DMS 273 treated with DMSO at 0.1 percent for 48 hours (cell line): ENCODE results near the gene ITGA4.

Experiments
- DNase-seq: peaks from one replicate; lab custom pipeline; 2025; lab: John Stamatoyannopoulos, UW

ITGA4 gene

DNA sequence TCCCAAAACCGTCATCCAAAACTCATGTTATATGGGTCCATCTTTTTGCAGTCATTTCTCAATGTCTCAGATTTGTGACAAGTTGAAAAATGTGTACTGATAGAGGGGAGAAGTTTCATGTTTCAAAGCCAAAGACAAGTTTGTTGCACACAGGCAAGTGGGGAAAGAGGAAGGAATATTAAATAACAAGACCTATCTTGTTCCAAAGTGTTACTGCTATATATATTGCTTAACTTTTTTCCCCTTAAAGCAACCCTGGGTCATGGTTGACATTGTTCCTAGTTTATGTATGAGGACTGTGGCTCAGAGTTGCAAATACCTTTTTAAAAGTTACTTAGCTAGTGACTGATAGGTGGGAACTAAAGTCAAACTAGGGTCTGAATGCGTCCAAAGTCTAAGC is 1.7 kb downstream of the ITGA4 start:
- no peak for DNase-seq

DNA sequence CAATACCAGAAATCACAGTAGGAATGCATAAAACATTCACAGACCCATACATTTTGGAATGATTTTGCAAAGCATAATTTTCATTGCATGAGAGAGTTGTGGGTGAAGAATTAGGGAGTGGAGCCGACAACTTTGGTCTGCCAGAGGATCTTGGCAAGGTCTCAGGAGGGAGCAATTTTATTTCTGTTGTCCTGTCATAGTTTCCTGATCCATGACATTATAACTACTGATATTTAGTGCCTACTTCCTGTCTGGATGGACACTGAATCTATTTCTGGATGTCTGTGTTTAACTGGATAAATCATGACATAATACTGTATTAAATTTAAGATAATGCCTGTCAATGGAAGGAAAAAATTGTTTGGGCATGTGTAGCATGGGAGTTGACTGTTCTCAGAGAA is 2.4 kb downstream of the ITGA4 start:
- DNase-seq: no peak

DNA sequence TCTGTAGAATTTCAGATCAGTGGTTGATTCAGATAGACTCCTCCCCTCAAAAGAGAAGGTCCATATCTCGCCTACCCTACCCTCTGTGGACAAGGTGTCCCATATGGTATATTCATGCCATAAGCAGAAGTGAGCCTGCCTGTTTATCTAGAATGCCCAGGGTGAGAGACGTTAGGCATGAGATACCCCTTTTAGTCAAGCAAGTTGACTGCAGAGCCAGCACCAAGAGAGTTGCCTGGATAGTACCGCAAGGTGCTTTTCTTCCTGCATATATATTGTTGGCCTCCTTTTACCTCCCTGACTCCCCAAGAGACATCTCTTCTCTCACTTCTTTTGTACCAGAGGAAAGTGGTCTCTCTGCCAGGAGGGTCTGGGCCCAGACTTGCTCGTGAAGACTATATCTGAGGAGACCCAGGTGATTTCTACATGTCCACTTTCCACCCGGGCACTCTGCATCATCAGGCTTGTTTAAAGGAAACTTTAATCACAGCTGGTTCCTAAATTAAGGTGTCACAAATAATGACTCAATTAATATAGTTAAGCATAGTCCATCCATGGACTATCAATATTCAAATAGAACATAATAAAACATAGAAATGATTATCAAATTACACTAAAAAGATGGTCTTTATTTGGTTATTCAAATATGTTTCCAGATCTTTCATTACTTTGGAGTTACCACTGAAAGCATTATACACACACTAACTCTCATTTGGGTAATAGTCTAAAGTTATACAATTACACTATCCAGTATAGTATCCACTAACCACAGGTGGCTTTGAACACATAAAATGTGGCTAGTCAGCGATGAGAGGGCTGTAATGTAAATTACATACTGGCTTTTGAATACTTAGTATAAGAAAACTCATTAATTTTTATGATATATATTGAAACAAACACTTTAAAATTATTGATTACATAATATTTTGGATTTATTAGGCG is 4.1 kb downstream of the ITGA4 start:
- no peak for DNase-seq

DNA sequence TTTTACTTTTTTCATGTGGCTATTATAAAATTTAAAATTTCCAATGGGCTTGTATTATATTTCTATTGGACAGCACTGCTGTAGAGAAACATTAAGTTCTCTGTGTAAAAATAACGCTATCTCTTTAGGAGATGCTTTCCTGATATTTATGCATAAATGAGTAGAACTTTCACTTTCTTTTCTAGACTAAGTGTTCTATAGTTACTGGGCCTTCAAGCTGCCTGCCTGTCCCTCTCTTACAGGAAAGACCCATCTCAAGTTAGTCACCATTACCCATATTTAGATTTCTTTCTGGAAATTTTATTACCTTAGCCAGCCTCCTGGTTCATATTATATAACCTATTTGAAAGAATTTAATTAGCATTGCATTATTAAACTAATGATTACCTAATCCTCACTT is 4.8 kb downstream of the ITGA4 start:
- no peak for DNase-seq

DNA sequence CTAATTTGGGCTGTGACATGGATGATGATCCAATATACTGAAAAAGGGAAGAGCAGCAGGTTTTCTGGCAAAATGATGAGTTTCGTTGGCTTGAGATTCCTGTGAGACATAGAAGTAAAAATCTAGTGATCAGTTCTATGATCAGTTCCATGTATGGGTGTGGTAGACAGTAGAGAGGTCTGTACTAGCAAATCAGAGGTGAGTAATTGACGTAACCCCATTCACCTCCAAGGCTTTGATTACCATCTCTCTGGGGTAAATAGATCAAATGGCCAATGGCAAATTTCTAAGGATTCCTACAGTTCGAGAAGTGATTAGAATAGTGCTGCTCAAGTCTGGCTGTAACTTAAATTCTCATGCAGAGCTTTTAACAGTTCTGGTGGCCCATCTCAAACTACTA is 6.4 kb downstream of the ITGA4 start:
- no peak for DNase-seq

DNA sequence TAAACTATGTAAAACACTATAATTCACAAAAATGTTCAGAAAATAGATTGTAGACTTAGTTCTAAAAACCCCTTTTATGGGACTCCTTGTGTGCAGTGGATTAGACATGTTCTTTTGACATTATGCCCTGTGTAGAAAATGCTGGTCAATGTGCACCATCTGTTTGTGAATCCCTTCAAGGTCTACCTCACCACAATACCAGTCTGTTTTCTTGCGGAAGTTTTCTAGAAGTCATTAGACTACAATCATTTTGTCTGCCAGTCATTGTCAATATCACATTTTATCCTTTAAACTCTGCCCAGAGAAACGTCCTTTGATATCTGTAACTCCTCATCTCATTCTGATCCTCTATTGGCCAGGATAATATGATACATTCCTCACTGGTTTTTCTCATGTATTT is 7.8 kb downstream of the ITGA4 start:
- DNase-seq: no peak

DNA sequence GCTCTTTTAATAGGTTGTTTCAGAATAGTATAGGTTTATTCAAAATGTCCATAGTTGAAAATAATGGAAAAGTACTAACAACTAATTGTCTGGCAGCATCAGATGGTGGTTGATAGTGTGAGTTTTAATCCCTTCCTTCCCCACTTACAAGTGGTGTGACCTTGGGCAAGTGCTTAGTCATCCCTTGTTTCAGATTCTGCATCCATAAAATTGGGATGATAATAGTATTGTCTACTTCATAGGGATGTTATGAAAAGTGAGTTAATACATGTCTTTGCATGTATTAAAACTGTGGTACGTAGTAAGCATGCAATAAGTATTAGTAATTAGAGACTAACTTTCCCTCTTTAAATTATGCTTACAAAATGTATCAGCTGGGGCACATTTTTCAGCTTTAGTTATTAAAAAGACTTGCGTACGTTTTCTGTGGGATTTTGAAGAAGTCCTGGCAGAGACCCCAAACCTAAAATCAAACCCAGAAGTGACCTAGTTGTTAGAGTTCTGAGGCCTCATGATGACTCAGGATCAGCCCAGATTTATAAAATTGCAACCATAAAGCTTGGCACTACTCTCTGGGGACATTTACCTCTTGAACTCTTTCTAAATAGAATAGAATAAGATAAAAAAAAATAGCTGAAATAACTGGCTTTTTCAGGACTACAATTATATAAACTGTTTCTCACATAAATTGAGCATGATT is 8.6 kb downstream of the ITGA4 start:
- no peak for DNase-seq

DNA sequence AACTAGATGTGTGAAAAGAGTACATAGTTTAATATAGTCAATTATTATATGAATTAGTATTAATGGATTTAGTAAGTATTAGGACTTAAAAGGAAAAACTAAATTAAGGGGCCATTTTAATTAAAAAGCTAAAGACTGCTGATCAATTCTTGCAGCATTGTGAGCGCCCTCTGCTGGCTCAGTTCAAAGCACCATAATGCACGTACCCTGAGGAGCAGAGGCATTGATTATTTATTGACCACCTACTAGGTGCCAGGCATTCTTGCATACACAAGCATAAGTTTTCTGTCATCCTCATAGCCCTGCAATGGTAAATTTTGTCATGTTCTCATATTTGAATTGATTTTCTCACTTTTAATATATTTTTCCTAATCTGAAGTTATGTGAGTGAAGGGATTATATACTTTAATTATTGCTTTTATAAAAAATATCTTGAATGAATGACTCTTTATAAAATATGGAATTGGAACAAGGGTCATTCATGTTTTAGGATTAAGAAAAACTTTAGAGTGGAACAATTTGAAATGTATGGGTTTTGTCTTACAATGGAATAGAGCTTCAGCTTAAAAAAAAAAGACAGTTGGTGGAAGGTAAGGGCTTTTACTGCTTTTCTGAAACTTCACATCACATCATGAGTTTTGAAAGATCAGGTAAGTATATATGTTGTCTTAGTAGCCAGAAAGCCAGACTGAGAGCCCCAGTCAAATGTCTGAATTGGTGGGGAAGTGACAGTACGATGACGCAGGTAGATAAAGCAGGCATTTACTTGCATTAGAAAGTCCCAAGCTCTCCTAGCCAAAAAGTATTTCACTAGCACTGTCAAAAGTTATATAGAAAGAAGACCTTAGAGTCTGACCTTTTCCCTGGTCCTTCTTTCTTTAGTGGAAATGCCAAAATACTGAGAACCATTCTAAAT is 9.7 kb downstream of the ITGA4 start:
- DNase-seq: no peak

DNA sequence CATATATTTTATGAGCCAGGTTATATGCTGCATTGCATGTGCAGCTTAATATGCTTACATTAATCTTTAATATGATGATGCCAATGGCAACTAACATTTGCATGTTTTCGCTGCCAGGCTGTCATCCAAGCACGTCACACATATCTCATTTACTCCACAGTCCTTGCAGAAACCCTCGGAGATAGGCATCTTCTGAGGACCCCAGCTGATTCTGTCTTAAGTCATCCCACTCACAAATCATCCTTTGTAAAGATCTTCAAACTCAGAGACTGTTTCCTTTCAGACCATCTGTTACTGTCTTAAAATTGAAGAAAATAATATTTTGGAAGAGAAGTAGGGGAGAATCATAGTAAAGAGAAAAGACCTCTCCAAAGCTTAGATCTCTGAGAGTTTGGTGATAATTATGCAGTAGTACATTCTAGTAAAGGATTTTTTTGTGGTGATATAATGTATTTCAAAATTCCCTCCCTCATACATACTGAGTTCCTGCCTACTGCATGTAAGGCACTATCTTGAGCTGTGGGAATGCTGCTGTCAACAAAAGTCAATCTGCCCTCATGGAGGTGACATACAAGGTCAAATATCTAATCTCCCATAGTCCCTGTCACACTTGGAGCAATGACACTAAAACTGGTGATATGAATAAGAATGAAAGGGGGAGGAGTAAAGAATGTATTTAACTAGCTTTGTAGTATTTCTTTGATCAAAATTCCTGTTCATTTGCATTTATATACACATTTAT is 11.0 kb downstream of the ITGA4 start:
- no peak for DNase-seq

DNA sequence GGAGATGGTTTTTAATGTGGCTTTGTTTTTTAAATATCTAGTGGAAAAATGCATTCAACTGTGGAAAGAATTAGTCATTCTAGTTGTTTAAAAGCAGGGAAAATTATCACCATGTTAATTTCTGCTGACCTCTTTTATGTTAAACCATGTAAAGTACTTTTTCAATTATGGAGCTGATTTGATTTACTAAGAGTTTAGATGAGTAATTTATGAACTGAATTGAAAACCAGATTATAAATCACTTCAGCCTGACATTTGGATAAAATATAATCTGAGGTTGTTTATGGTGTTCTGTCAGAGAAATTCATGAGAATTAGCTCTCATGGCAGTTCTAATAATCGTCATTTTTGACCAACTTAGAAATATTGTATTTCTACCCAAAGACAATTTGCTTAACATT is 11.6 kb downstream of the ITGA4 start:
- no peak for DNase-seq

DNA sequence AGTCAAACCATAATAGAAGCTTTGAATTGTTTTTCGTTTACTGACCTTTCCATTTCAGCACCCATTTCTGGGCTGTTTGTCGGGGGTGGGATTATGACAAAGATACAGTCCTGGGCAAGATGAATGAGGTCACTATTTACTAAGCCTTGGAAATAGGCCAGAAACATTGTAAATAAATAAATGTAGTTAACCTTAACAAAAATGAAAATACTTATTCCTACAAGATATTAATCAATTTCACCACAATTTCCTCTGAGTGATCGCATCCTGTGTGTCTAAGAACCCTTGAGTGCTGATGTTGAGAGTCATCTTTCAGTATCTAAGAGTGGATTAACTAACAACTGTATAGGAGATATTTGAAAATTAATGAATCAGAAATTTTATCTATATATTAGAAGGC is 14.0 kb downstream of the ITGA4 start:
- DNase-seq: no peak

DNA sequence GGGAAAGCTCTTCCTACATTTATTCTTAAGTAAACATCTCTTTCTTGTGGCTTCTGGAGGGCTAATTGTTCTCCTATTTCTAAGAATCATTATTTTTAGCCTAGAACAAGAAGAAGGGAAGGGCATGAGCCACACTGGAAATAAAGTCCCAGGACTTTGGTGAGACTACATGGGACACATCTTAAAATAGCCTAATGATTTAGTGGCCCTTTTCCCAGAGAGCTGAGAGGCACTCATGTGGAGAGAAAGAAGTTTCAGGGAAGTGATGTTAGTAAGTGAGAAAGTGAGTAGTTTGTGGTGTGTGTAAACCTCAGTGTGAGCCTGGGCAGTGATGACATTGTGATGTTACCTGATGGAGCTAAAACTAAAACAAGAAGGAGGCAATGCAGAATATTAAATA is 14.6 kb downstream of the ITGA4 start:
- no peak for DNase-seq

DNA sequence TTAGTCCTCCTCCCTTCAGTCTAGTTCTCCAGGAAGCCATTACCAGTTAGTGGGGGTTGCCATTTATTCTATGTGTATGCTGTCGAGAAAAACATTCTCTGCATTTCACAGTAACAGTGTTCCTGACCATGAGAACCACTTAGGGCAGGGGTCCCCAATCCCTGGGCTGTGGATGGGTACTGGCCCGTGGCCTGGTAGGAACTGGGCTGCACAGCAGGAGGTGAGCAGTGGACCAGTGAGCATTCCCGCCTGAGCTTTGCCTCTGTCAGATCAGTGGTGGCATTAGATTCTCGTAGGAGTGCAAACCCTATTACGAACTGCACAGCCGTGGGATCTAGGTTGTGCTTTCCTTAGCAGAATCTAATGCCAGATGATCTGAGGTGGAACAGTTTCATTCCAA is 15.8 kb downstream of the ITGA4 start:
- DNase-seq: no peak

DNA sequence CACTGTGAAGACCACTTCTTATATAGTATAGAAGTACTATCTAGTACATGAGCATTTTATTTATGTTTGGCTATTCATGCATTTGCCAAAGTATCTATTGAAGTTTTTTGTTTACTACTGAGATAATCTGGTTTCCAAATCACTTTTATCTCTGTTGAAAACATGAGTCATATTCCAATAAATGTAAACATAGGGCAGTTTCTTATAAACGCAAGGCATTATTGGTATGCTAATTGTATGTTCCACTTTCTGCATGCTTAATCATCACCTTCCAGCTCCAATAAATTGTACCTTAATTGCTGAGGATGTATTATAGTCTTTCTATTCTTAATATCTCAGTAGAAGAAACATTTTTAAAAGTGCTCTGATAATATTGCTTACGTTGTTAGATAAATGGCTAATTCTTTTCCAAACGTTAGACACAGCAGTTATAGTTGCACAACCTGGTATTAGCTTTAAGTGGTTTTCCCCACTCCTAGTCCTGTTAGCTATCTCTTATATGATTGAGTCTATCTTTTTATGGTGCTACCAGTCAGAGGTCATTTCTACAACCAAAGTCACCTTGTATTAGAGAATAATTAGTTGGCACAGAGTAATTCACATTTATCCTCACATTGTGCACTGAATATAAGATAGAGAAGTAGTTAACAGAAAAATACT is 17.2 kb downstream of the ITGA4 start:
- no peak for DNase-seq

DNA sequence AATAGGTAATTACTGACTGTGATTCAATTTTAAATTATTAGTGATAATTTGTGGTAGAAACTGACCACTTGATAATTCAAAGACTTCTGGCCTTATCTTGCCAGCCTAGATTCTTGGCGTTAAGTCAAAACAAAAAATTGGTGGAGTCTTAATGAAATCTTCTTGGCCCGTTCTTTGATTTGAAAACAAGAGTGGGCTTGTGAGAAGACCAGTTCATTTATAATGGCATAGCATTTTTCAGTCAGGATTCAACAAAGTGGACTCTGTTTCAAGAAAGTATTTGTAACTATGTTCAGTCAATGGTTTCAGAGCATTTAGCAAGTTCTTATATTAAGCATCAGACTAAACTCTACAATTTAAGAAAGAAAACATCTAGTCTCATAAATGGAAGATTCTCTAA is 26.0 kb downstream of the ITGA4 start:
- DNase-seq: no peak

DNA sequence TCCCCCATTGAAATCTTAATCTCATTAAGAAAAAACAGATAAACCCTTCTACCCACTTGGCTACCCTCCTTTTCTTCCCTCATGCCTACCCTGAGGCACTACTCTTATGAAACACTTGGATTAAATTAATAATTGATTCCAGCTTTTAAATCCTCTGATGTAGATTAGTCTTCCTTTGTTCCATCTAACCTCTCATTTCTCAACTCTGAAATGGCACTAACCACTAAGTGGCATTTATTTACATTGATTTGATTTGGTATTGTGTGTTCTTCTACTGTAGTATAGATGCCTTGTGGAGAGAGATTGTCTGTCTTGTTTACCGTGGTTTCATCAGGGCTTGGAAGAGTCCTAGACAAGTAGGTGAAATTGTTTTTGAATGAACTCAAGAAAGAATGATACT is 26.7 kb downstream of the ITGA4 start:
- no peak for DNase-seq

DNA sequence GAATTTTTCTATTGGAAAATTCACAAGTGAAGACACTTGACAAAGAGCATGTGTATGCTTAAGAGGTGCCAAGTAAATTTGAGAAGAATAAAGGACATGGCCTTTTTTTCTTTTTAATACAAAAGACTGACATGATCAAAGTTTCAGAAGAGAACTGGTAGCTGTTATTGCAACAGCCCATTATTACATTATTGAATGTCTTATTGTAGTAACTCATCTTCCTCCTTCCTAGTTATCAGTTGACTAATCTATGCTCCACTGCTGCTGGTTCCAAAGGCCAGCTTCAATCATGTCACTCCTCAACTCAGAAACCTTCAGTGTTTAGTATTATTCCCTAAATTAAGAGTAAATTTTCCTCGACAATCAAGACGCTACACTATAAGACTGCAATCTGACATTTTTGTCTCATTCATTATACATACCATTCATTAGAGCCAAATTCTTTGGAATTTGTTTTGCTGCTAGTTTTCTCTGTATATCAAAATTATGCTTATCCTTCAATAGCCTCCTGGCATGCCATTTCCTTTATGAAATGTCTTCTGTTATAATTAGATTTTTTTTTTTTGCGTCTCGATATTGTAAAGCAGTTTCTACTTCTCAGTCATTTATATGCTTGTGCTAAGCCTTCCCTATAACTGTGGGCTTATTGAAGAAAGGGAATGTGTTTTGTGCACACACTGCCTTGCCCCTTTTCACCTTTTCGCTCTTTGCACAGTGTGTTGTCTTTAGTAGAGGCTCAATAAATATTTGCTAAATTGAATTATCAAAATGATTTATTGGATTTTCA is 27.9 kb downstream of the ITGA4 start:
- no peak for DNase-seq

DNA sequence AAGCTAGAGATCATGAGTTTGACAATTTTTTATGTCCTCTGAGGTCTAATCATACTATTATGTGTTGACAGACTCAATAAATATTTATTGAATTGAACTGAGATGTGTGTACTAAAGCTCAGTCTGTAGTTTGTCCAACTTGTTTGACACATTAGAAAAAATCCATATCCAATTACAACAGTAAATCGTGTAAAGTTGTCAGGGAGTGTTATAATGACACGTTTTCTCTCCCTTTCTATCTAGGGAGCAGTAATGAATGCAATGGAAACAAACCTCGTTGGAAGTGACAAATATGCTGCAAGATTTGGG is 28.4 kb downstream of the ITGA4 start:
- no peak for DNase-seq

DNA sequence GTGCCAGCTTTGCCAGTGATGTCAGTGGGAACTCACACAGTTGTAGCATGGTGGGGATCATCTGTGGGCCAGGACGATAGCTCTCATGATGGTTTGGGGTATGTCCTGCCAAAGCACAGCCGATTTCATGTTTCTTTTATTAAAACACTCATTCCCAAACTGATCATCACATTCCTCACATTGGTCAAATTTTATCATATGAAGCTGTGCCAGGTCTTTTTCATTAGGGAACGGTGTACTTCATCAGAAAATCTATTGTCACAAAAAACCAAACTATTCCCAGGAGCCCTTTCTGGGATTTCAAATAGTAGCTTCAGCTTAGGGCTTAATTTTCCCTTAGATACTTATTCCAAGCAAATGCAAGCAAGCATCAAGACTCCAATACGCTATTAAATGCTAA is 42.0 kb downstream of the ITGA4 start:
- no peak for DNase-seq

DNA sequence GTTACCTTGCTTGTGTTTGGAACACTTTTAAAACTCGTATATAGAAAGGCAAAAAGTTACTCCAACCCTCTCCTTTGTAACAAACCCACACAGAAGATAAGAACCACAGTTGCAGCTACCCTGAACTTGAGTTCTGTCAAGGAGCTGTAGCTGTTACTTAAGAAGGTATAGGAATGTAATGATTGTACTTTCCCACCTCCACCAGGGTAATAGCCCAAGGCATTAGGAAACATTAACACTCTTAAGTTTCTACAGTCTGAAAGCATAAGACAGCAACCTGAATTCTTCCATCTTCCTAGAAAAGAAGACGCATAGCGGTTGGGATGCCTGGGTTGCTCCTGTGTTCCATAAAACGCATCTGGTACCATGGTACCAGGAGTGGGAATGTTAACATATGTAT is 43.0 kb downstream of the ITGA4 start:
- DNase-seq: no peak

DNA sequence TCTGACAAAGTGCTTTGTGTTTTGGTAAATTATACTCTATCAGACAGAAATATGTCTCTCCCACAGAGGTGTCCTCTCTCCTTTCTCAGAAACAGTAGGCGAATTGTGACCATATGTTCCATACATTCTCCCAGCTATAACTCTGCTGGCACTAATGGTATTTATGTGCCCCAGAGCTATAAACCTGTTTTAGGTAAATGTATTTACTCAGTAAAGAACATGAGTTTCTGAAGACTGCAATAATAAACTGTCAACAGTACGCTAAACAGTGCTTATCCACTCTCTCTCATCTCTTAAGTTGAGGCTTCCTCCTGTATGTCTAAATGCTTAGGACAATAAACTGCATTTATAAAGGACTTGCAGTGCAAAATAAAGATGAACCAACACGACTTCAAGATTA is 58.5 kb downstream of the ITGA4 start:
- no peak for DNase-seq
